ENCODE data around the gene SMAD3. TPM values are rescaled to one million over a fixed set of nuclear protein-coding genes. Genes with fewer than 3 reads are reported as not detected.

SMAD3 gene
- total and polyA plus RNA-seq, 4 donors: 4.0 to 12.2 (median 5.5) TPM

- peaks cover 1 to 21% (median 10%) of the 10 kb centered on the region in 4 donors for H3K36me3 ChIP-seq (ENCODE audit: control insufficient read depth in 4 of 4, insufficient read depth in 3 of 4, low read depth in 1 of 4, low read length in 3 of 4)
- 98% methylated on average over 6 of the region's 6 CpGs for WGBS
- H3K27me3 ChIP-seq (ENCODE audit: control insufficient read depth in 4 of 4, insufficient read depth in 4 of 4, low read length in 3 of 4): no peaks in the 10 kb centered on the region
- H3K4me3 ChIP-seq (ENCODE audit: low read depth in 1 of 3, low read length in 3 of 3): no peak overlapping the region
- H3K9me3 ChIP-seq (ENCODE audit: control insufficient read depth in 4 of 4, low read length in 3 of 4): no peaks in the 10 kb centered on the region
- DNase-seq (ENCODE audit: low spot score): no peak
- H3K4me1 ChIP-seq (ENCODE audit: control insufficient read depth in 4 of 4, insufficient read depth in 4 of 4, low read length in 3 of 4): no peaks in the 10 kb centered on the region
- no peak overlapping the region for H3K27ac ChIP-seq (ENCODE audit: low read depth in 1 of 2, low read length in 2 of 2)
- no peak overlapping the region for H3K9ac ChIP-seq (ENCODE audit: low read depth in 1 of 2, low read length in 2 of 2)
- TF ChIP-seq SP1 (IDR thresholded peaks at IDR 0.05) (no peak), RAD21 (IDR thresholded peaks at IDR 0.05) (no peak), CTCF (IDR thresholded peaks at IDR 0.05; ENCODE audit: low read depth, low read length, missing input control) (no peak), HNF4A (conservative IDR thresholded peaks at IDR 0.05) (no peak), EGR1 (IDR thresholded peaks at IDR 0.05; ENCODE audit: low read depth in 2 of 2) (no peak), TAF1 (conservative IDR thresholded peaks at IDR 0.05) (no peak), NR2F2 (IDR thresholded peaks at IDR 0.05) (no peak), REST (IDR thresholded peaks at IDR 0.05) (no peak), HNF4G (IDR thresholded peaks at IDR 0.05) (no peak), GABPA (IDR thresholded peaks at IDR 0.05 in 1 of 2, conservative IDR thresholded peaks at IDR 0.05 in 1 of 2) (no peak), MAX (IDR thresholded peaks at IDR 0.05) (no peak), FOXA1 (IDR thresholded peaks at IDR 0.05) (no peak), RXRA (IDR thresholded peaks at IDR 0.05) (no peak)
Measured at GRCh38 chr15:67196222-67196621, 130.8 kb downstream of the SMAD3 start.

- H3K27me3 ChIP-seq (ENCODE audit: control insufficient read depth in 4 of 4, insufficient read depth in 4 of 4, low read length in 3 of 4): no peaks in the 10 kb centered on the region
- DNase-seq (ENCODE audit: low spot score): no peak
- no peak overlapping the region for H3K4me3 ChIP-seq (ENCODE audit: low read depth in 1 of 3, low read length in 3 of 3)
- no peak overlapping the region for H3K9ac ChIP-seq (ENCODE audit: low read depth in 1 of 2, low read length in 2 of 2)
- H3K36me3 ChIP-seq (ENCODE audit: control insufficient read depth in 4 of 4, insufficient read depth in 3 of 4, low read depth in 1 of 4, low read length in 3 of 4): peaks cover 1 to 18% (median 7%) of the 10 kb centered on the region in 4 donors
- H3K9me3 ChIP-seq (ENCODE audit: control insufficient read depth in 4 of 4, low read length in 3 of 4): no peaks in the 10 kb centered on the region
- 84% methylated on average over 8 of the region's 8 CpGs for WGBS
- H3K27ac ChIP-seq (ENCODE audit: low read depth in 1 of 2, low read length in 2 of 2): no peak overlapping the region
- TF ChIP-seq GABPA (IDR thresholded peaks at IDR 0.05 in 1 of 2, conservative IDR thresholded peaks at IDR 0.05 in 1 of 2) (no peak), TAF1 (conservative IDR thresholded peaks at IDR 0.05) (no peak), RXRA (IDR thresholded peaks at IDR 0.05) (no peak), JUND (IDR thresholded peaks at IDR 0.05) (no peak), FOXA1 (IDR thresholded peaks at IDR 0.05) (no peak), HNF4A (conservative IDR thresholded peaks at IDR 0.05) (no peak)
- H3K4me1 ChIP-seq (ENCODE audit: control insufficient read depth in 4 of 4, insufficient read depth in 4 of 4, low read length in 3 of 4): no peaks in the 10 kb centered on the region
Measured at GRCh38 chr15:67196672-67197363, 131.4 kb downstream of the SMAD3 start.

All from liver (tissue), 9 donors.